Measurements from ENCODE around the gene GUCY1A2.
A peak's percentile ranks its signal among the peaks of the same experiment; 100 is the strongest.

GUCY1A2 gene

DNA sequence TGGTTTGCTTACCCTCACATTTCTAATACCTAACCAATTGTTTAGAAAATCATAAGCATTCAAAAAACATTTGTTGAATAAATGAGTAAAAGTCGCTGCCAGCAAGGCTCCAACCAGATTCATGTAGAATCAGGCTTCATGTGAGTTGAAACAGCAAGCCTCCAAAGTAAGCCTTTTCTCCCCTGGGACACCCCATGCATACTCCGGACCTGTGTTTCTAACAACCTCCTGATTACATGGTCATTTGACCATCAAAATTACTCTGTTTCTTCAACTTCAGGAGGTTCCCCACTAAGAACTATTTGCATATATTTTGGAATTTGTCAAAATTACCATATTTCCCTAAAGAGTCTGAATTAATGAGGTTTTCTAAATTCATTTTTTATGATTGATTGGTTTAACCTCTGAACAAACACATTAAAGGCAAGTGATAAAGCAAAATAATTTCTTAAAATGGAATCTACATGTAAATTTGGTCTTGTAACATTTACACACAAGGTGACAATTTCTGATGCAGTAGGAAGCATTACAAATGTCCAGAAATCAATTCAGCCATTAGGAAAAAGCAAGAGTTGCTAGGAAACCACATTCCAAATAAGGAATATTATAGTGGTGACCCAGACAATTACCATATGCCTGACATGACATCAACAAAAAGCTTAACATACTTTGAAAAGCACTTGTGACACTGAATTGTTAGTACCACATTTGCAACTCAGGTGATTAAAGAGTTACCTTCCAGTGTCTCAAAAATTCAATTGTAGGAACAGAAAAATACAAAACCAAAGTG is 252.6 kb downstream of the GUCY1A2 start:
- H3K27ac ChIP-seq (ENCODE audit: low read depth, low read length): no peak overlapping the region
- no peak overlapping the region for H3K4ac ChIP-seq (ENCODE audit: low read depth, low read length)
- no peak overlapping the region for H4K12ac ChIP-seq (ENCODE audit: low read depth, low read length)
- WGBS (ENCODE audit: extremely low coverage, insufficient coverage, insufficient read length): no CpG with 5 or more reads among the region's 2 CpGs
- no peaks in the 10 kb centered on the region for H3K36me3 ChIP-seq (ENCODE audit: control insufficient read depth in 1 of 2, insufficient read depth in 2 of 2, low read length in 2 of 2)
- no peak overlapping the region for H3K23ac ChIP-seq (ENCODE audit: low read length)
- H4K8ac ChIP-seq (ENCODE audit: low read depth, low read length): no peak overlapping the region
- peak; percentile 1 to 71 for DNase-seq
- H3K27me3 ChIP-seq (ENCODE audit: insufficient read depth, low read length): no peaks in the 10 kb centered on the region
- no peak overlapping the region for H3K9ac ChIP-seq (ENCODE audit: low read length)
- no peak overlapping the region for H3K4me3 ChIP-seq (ENCODE audit: low read depth, low read length)
- H2BK5ac ChIP-seq (ENCODE audit: low read depth, low read length, poor library complexity): no peak overlapping the region
- no peaks in the 10 kb centered on the region for H3K4me1 ChIP-seq (ENCODE audit: control insufficient read depth in 1 of 2, insufficient read depth in 2 of 2, low read length in 2 of 2)
- no peak overlapping the region for H4K91ac ChIP-seq (ENCODE audit: low read depth, low read length)
- H2AFZ ChIP-seq (ENCODE audit: insufficient read depth, low read length, poor library complexity): no peak overlapping the region
- H2BK12ac ChIP-seq (ENCODE audit: low read length): no peak overlapping the region
- no peak overlapping the region for H2BK120ac ChIP-seq (ENCODE audit: insufficient read depth, low read length, poor library complexity)
- H3K18ac ChIP-seq (ENCODE audit: low read length): no peak overlapping the region
- no peak overlapping the region for H2AK5ac ChIP-seq (ENCODE audit: low read length)
- H3K79me2 ChIP-seq (ENCODE audit: control insufficient read depth, insufficient read depth, low read length, poor library complexity): no peaks in the 10 kb centered on the region
- no peak overlapping the region for H3K14ac ChIP-seq (ENCODE audit: low read length)
- H3K9me3 ChIP-seq (ENCODE audit: insufficient read depth, low read depth, low read length): no peaks in the 10 kb centered on the region
- H3K79me1 ChIP-seq (ENCODE audit: low read length): no peaks in the 10 kb centered on the region
- no peak overlapping the region for H3K4me2 ChIP-seq (ENCODE audit: low read length)

DNA sequence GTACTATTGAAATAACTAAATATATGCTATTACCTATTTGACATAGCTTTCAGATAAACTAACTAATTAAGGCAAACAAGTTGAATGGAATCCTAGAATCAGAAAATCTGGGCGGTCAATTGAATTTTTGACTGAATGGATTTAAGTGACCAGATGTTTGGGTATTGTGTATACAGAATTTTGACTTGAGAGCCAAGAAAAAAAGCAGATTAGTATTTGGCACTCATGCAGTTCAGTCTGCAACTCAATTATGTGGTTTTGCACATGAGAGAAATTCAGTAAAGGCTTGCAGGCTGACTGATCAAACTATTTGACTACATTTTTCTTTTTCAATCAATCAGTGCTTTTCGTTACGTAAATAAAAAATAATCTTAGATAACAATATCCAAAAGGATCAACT is 254.8 kb downstream of the GUCY1A2 start:
- H3K14ac ChIP-seq (ENCODE audit: low read length): no peak overlapping the region
- H3K4me2 ChIP-seq (ENCODE audit: low read length): no peak overlapping the region
- H3K4me3 ChIP-seq (ENCODE audit: low read depth, low read length): no peak overlapping the region
- no peak overlapping the region for H2BK120ac ChIP-seq (ENCODE audit: insufficient read depth, low read length, poor library complexity)
- H3K27me3 ChIP-seq (ENCODE audit: insufficient read depth, low read length): no peaks in the 10 kb centered on the region
- H4K12ac ChIP-seq (ENCODE audit: low read depth, low read length): no peak overlapping the region
- H3K23ac ChIP-seq (ENCODE audit: low read length): no peak overlapping the region
- no peak overlapping the region for H3K4ac ChIP-seq (ENCODE audit: low read depth, low read length)
- no peak overlapping the region for H4K8ac ChIP-seq (ENCODE audit: low read depth, low read length)
- H2AK5ac ChIP-seq (ENCODE audit: low read length): no peak overlapping the region
- H3K27ac ChIP-seq (ENCODE audit: low read depth, low read length): no peak overlapping the region
- no peak overlapping the region for H2BK12ac ChIP-seq (ENCODE audit: low read length)
- no CpG with 5 or more reads among the region's 3 CpGs for WGBS (ENCODE audit: extremely low coverage, insufficient coverage, insufficient read length)
- no peak overlapping the region for H2BK5ac ChIP-seq (ENCODE audit: low read depth, low read length, poor library complexity)
- H2AFZ ChIP-seq (ENCODE audit: insufficient read depth, low read length, poor library complexity): no peak overlapping the region
- H3K18ac ChIP-seq (ENCODE audit: low read length): no peak overlapping the region
- H3K79me1 ChIP-seq (ENCODE audit: low read length): no peaks in the 10 kb centered on the region
- no peaks in the 10 kb centered on the region for H3K79me2 ChIP-seq (ENCODE audit: control insufficient read depth, insufficient read depth, low read length, poor library complexity)
- no peak overlapping the region for H4K91ac ChIP-seq (ENCODE audit: low read depth, low read length)
- H3K4me1 ChIP-seq (ENCODE audit: control insufficient read depth in 1 of 2, insufficient read depth in 2 of 2, low read length in 2 of 2): no peaks in the 10 kb centered on the region
- H3K9ac ChIP-seq (ENCODE audit: low read length): no peak overlapping the region
- H3K36me3 ChIP-seq (ENCODE audit: control insufficient read depth in 1 of 2, insufficient read depth in 2 of 2, low read length in 2 of 2): no peaks in the 10 kb centered on the region
- DNase-seq: no peak
- no peaks in the 10 kb centered on the region for H3K9me3 ChIP-seq (ENCODE audit: insufficient read depth, low read depth, low read length)

DNA sequence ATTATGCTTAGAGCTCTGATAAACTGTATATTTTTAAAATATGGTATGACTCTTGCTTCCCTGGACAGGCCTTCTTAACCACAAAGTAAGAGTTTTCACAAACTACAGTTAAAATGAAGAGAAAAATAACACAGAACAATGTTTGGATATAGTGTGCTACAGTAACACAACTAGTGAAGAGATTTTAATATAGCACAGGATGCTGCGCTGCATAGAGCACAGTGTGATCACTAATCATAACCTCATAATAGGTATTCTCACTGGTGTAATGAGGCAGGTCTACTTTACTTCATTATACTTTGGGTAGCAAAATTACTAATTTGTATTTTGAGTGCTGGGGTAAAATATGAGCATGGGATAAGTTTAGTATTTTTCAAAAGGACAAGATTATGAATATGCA is 256.5 kb downstream of the GUCY1A2 start:
- Histone ChIP-seq H3K27ac (ENCODE audit: low read depth, low read length) (no peak overlapping the region), H3K36me3 (ENCODE audit: control insufficient read depth in 1 of 2, insufficient read depth in 2 of 2, low read length in 2 of 2) (no peaks in the 10 kb centered on the region), H3K9me3 (ENCODE audit: insufficient read depth, low read depth, low read length) (peaks cover 2% of the 10 kb centered on the region), H4K91ac (ENCODE audit: low read depth, low read length) (no peak overlapping the region), H3K4me3 (ENCODE audit: low read depth, low read length) (no peak overlapping the region), H3K4me2 (ENCODE audit: low read length) (no peak overlapping the region), H3K79me1 (ENCODE audit: low read length) (no peaks in the 10 kb centered on the region), H3K14ac (ENCODE audit: low read length) (no peak overlapping the region), H4K8ac (ENCODE audit: low read depth, low read length) (no peak overlapping the region), H3K27me3 (ENCODE audit: insufficient read depth, low read length) (no peaks in the 10 kb centered on the region), H2AK5ac (ENCODE audit: low read length) (no peak overlapping the region), H2BK5ac (ENCODE audit: low read depth, low read length, poor library complexity) (no peak overlapping the region), H4K12ac (ENCODE audit: low read depth, low read length) (no peak overlapping the region), H3K23ac (ENCODE audit: low read length) (no peak overlapping the region), H2AFZ (ENCODE audit: insufficient read depth, low read length, poor library complexity) (no peak overlapping the region), H3K4me1 (ENCODE audit: control insufficient read depth in 1 of 2, insufficient read depth in 2 of 2, low read length in 2 of 2) (no peaks in the 10 kb centered on the region), H3K9ac (ENCODE audit: low read length) (no peak overlapping the region), H2BK120ac (ENCODE audit: insufficient read depth, low read length, poor library complexity) (no peak overlapping the region), H3K79me2 (ENCODE audit: control insufficient read depth, insufficient read depth, low read length, poor library complexity) (no peaks in the 10 kb centered on the region), H3K18ac (ENCODE audit: low read length) (no peak overlapping the region), H3K4ac (ENCODE audit: low read depth, low read length) (no peak overlapping the region), H2BK12ac (ENCODE audit: low read length) (no peak overlapping the region)
- WGBS (ENCODE audit: extremely low coverage, insufficient coverage, insufficient read length): no CpG with 5 or more reads among the region's 1 CpG
- no peak for DNase-seq

DNA sequence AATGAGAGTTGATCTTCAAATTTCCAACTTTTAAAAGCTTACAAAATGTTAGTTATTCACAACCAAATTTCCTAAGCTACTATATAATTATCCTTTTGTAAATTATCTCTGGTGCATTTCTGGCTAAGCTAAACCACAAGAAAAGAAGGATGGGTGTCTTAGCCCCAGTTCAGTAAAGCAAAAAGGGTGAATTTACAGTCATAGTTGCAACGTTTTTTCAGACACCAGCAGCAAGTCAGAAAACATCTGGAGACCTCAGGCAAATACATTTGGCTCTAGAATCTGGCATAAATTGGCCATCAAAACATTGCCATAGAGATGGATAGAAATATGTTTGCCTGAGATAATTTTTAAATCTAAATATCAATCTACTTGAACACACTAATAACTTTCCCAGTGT is 257.0 kb downstream of the GUCY1A2 start:
- Histone ChIP-seq H3K18ac (ENCODE audit: low read length) (no peak overlapping the region), H3K4ac (ENCODE audit: low read depth, low read length) (no peak overlapping the region), H2AK5ac (ENCODE audit: low read length) (no peak overlapping the region), H2BK12ac (ENCODE audit: low read length) (no peak overlapping the region), H2BK5ac (ENCODE audit: low read depth, low read length, poor library complexity) (no peak overlapping the region), H3K4me1 (ENCODE audit: control insufficient read depth in 1 of 2, insufficient read depth in 2 of 2, low read length in 2 of 2) (no peaks in the 10 kb centered on the region), H2AFZ (ENCODE audit: insufficient read depth, low read length, poor library complexity) (no peak overlapping the region), H2BK120ac (ENCODE audit: insufficient read depth, low read length, poor library complexity) (no peak overlapping the region), H3K27me3 (ENCODE audit: insufficient read depth, low read length) (no peaks in the 10 kb centered on the region), H3K4me3 (ENCODE audit: low read depth, low read length) (no peak overlapping the region), H3K4me2 (ENCODE audit: low read length) (no peak overlapping the region), H4K12ac (ENCODE audit: low read depth, low read length) (no peak overlapping the region), H3K79me2 (ENCODE audit: control insufficient read depth, insufficient read depth, low read length, poor library complexity) (no peaks in the 10 kb centered on the region), H3K9me3 (ENCODE audit: insufficient read depth, low read depth, low read length) (peaks cover 2% of the 10 kb centered on the region), H4K91ac (ENCODE audit: low read depth, low read length) (no peak overlapping the region), H3K9ac (ENCODE audit: low read length) (no peak overlapping the region), H3K14ac (ENCODE audit: low read length) (no peak overlapping the region), H3K36me3 (ENCODE audit: control insufficient read depth in 1 of 2, insufficient read depth in 2 of 2, low read length in 2 of 2) (no peaks in the 10 kb centered on the region), H3K27ac (ENCODE audit: low read depth, low read length) (no peak overlapping the region), H3K79me1 (ENCODE audit: low read length) (no peaks in the 10 kb centered on the region), H4K8ac (ENCODE audit: low read depth, low read length) (no peak overlapping the region), H3K23ac (ENCODE audit: low read length) (no peak overlapping the region)
- DNase-seq: no peak
- WGBS (ENCODE audit: extremely low coverage, insufficient coverage, insufficient read length): no CpG with 5 or more reads among the region's 1 CpG
